ENCODE data around the gene STAC3. TPM values are rescaled to one million over a fixed set of nuclear protein-coding genes. Genes with fewer than 3 reads are reported as not detected.
A peak's percentile ranks its signal among the peaks of the same experiment; 100 is the strongest.

Gene STAC3
- total RNA-seq, 1 donor from 2014 or later = 5.1 TPM

DNA sequence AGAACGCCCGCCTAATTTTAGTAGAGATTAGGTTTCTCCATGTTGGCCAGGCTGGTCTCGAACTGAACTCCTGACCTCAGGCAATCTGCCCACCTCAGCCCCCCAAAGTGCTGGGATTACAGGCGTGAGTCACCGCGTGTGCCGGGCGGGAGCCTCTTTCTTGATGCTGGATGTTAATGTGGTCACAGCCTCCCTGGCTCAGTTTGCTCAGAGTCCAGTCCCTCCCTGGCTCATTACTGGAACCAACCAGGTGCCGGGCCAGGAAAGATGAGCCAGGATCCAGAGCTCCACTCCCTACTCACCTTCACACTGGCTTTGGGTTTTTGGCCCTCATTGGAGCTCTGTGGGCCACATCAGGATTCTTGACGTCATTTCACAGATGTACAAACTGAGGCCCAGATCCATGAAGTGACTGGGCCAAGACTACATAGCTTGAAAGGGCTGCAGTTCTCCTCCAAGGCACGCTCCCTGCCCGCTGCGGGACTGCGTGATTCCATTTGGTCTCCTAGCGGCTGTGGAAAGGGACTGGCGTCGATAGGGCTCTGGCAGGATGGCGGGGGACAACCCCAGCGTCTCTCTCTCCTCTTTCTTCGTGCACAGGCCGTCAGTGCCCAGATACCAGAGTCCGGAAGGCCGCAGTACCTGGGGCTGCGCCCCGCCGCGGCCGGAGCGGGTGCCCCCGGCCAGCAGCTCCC is 26.6 kb downstream of the STAC3 start:
- no peak for TF ChIP-seq EZH2phosphoT487 (IDR thresholded peaks at IDR 0.05)
- TF ChIP-seq, protein P1, sequence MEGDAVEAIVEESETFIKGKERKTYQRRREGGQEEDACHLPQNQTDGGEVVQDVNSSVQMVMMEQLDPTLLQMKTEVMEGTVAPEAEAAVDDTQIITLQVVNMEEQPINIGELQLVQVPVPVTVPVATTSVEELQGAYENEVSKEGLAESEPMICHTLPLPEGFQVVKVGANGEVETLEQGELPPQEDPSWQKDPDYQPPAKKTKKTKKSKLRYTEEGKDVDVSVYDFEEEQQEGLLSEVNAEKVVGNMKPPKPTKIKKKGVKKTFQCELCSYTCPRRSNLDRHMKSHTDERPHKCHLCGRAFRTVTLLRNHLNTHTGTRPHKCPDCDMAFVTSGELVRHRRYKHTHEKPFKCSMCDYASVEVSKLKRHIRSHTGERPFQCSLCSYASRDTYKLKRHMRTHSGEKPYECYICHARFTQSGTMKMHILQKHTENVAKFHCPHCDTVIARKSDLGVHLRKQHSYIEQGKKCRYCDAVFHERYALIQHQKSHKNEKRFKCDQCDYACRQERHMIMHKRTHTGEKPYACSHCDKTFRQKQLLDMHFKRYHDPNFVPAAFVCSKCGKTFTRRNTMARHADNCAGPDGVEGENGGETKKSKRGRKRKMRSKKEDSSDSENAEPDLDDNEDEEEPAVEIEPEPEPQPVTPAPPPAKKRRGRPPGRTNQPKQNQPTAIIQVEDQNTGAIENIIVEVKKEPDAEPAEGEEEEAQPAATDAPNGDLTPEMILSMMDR (IDR thresholded peaks at IDR 0.05) = no peak
- no peak for TF ChIP-seq EZH2 (IDR thresholded peaks at IDR 0.05)
- Histone ChIP-seq H4K20me1 (ENCODE audit: low read depth) (peaks cover 44% of the 10 kb centered on the region), H3K9ac (no peak overlapping the region), H3K79me2 (ENCODE audit: low read depth) (no peaks in the 10 kb centered on the region), H3F3A (ENCODE audit: low read depth) (peaks cover 43% of the 10 kb centered on the region), H3K4me2 (no peak overlapping the region), H3K4me1 (peaks cover 48% of the 10 kb centered on the region), H3K9me3 (ENCODE audit: low read depth) (no peaks in the 10 kb centered on the region), H3K4me3 (no peak overlapping the region), H2AFZ (replicated peaks) (no peak overlapping the region), H3K36me3 (no peaks in the 10 kb centered on the region), H3K27ac (no peak overlapping the region), H3K27me3 (peaks cover 99% of the 10 kb centered on the region)
- Mint-ChIP-seq H3K27me3 (ENCODE audit: insufficient read depth, low read depth) (peaks cover 77% of the 10 kb centered on the region), H3K4me1 (peaks cover 46% of the 10 kb centered on the region), H3K36me3 (no peaks in the 10 kb centered on the region), H3K9me3 (peaks cover 7% of the 10 kb centered on the region), H3K27ac (no peak overlapping the region), H3K4me3 (no peak overlapping the region)
- no peak for DNase-seq (ENCODE audit: low spot score)

DNA sequence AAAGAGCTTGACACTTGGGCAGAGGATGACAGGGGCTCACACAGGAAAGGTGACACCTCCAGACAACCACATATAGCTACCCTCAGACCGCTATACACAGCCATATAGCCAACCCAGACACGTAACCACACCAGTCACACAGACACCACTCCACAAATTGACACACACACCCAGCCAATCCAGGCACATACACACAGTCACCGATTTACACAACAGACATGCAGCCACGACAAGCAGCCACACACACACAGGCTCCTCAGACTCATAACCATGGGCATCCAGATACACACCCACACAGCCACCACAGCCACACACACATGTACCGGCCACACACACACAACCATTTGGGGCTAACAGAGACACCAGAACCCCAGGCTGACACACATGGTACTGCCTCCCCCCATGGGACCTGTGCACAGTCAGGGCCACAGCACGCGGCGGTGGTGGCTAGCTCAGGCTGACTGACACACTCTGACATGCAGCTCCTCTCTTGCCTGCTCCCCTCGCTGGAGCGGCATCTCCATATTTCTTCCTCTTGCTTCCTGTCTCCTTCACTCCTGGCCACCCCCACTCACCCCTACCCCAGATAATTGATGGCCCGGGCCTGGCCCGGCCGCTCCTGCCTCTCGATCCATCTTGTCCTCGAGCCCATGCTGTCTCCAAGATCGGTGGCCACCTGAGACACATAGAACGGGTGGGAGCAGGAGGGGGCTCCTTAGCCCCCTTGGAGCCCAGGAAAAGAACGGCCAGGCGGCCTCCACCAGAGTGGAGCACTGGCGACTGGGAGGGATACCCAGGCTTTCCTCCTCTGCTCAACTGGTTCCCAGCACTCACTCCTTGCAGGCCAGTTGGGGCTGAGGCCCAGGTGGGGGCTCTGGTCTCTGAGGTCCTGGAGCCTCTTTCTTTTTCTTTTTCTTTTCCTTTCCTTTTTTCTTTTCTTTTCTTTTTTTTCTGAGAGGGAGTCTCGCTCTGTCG is 27.5 kb downstream of the STAC3 start:
- peaks cover 49% of the 10 kb centered on the region for H3K4me1 Mint-ChIP-seq
- peak overlapping the region; percentile 39 for H3K4me3 Mint-ChIP-seq

DNA sequence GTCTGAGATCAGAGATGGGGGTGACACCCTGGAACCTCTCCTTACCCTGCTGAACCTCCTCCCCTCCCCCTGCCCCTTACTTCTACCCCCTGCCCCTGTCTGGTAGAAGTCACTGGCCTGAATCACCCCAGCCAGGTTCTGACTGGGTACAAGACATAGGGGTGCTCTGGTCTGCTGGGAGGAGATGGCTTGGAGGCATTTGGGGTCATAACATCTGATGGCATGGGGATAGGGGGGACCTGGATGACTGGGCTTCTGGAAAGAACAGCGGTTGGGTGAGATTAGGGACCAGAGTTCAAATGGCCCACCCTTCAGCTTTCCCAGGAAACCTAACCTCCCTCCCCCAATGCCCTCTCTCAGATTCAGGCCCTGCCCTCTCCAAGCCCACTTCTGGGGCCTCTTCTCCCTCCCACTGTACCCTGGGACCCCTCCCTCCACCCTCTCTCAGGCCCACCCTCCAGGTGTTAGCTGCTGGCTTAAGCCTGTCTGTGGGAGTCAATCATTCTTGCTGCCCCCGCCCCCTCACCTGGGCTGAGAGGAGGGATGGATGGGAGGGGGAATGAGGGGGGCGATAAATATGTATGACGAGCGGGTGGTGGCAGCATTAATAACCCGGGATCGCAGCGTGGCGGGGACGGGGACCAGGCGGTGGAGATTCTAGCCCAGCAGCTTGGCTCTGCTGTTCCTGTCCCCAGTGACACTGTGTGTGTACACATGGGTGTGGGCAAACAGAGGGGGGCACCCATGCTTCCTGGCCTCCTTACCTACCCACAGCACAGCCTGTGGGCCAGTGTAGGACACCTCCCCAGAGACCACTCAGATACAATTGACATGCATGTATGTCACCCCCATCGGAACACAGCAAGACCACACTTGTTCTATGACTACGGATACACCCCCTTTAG is 28.4 kb downstream of the STAC3 start:
- peaks cover 7% of the 10 kb centered on the region for H3K9me3 Mint-ChIP-seq
- H3K4me1 Mint-ChIP-seq = peaks cover 47% of the 10 kb centered on the region
- peaks cover 2% of the 10 kb centered on the region for H3K36me3 Mint-ChIP-seq
- H3K27me3 Mint-ChIP-seq (ENCODE audit: insufficient read depth, low read depth) = peaks cover 85% of the 10 kb centered on the region
- peak overlapping the region; percentile 39 for H3K4me3 Mint-ChIP-seq
- DNase-seq (ENCODE audit: low spot score) = no peak
- no peak overlapping the region for H3K27ac Mint-ChIP-seq
- TF ChIP-seq EZH2phosphoT487 (IDR thresholded peaks at IDR 0.05) = no peak
- TF ChIP-seq, protein P1 (IDR thresholded peaks at IDR 0.05) = no peak
- TF ChIP-seq EZH2 (IDR thresholded peaks at IDR 0.05) = no peak
- Histone ChIP-seq H2AFZ (replicated peaks) (no peak overlapping the region), H3K9me3 (ENCODE audit: low read depth) (no peaks in the 10 kb centered on the region), H3K79me2 (ENCODE audit: low read depth) (no peaks in the 10 kb centered on the region), H3K9ac (no peak overlapping the region), H3K4me2 (peak overlapping the region; percentile 54), H3K36me3 (no peaks in the 10 kb centered on the region), H3F3A (ENCODE audit: low read depth) (peaks cover 59% of the 10 kb centered on the region), H3K4me1 (peaks cover 62% of the 10 kb centered on the region), H4K20me1 (ENCODE audit: low read depth) (peaks cover 60% of the 10 kb centered on the region), H3K27me3 (peaks cover 100% of the 10 kb centered on the region), H3K27ac (no peak overlapping the region), H3K4me3 (no peak overlapping the region)

More for the DNA sequence above, 27.5 kb downstream of the STAC3 start:
- H3F3A ChIP-seq (ENCODE audit: low read depth) = peaks cover 52% of the 10 kb centered on the region
- H3K9me3 ChIP-seq (ENCODE audit: low read depth) = no peaks in the 10 kb centered on the region
- no peaks in the 10 kb centered on the region for H3K79me2 ChIP-seq (ENCODE audit: low read depth)
- no peaks in the 10 kb centered on the region for H3K36me3 ChIP-seq
- TF ChIP-seq, protein P1 (IDR thresholded peaks at IDR 0.05) = no peak
- no peak for TF ChIP-seq EZH2phosphoT487 (IDR thresholded peaks at IDR 0.05)
- TF ChIP-seq EZH2 (IDR thresholded peaks at IDR 0.05) = no peak
- H3K27me3 ChIP-seq = peaks cover 100% of the 10 kb centered on the region
- Mint-ChIP-seq H3K36me3 (peaks cover 2% of the 10 kb centered on the region), H3K27me3 (ENCODE audit: insufficient read depth, low read depth) (peaks cover 81% of the 10 kb centered on the region), H3K27ac (peak overlapping the region; percentile 8), H3K9me3 (peaks cover 7% of the 10 kb centered on the region)
- H2AFZ ChIP-seq (replicated peaks) = no peak overlapping the region
- H3K4me1 ChIP-seq = peaks cover 56% of the 10 kb centered on the region
- no peak overlapping the region for H3K27ac ChIP-seq
- no peak for DNase-seq (ENCODE audit: low spot score)
- H4K20me1 ChIP-seq (ENCODE audit: low read depth) = peaks cover 54% of the 10 kb centered on the region
- H3K9ac ChIP-seq = no peak overlapping the region
- no peak overlapping the region for H3K4me3 ChIP-seq
- no peak overlapping the region for H3K4me2 ChIP-seq

All from neural progenitor cell (in vitro differentiated cells).